Tibial artery (tissue), 4 donors: ENCODE results near the gene PDCD6IP.

Source experiments
- DNase-seq, 2 donors: peaks; one replicate each; pipeline ENCODE4 v3.0.0-alpha.2; 2019
- H3K27ac ChIP-seq, 2 donors: fragments of 200-600 bp; sonication (generic) in 1 of 2; 1 replicate in 1 of 2; 2 replicates in 1 of 2; pipeline ENCODE4 v1.5.1; 2018 to 2019; ENCODE audit warnings: mild to moderate bottlenecking in 1 of 2
- H3K27me3 ChIP-seq, 2 donors: fragments of 200-600 bp; sonication (generic) in 1 of 2; one replicate each; pipeline versions ENCODE4 v1.5.1 to v1.6.0; 2016 to 2019
- H3K36me3 ChIP-seq, 3 donors: fragments of 200-600 bp; sonication (generic) in 2 of 3; one replicate each; pipeline ENCODE4 v1.5.1; 2016 to 2019; ENCODE audit warnings: mild to moderate bottlenecking in 2 of 3
- H3K4me1 ChIP-seq, 4 donors: fragments of 200-600 bp; sonication (generic) in 2 of 4; 1 replicate in 3 of 4; 2 replicates in 1 of 4; pipeline ENCODE4 v1.5.1; 2016 to 2019
- H3K4me3 ChIP-seq, 2 donors: fragments of 200-600 bp; sonication (generic) in 1 of 2; 1 replicate in 1 of 2; 2 replicates in 1 of 2; pipeline ENCODE4 v1.5.1; 2018 to 2019; ENCODE audit warnings: mild to moderate bottlenecking in 2 of 2
- H3K9me3 ChIP-seq, 3 donors: fragments of 200-600 bp; sonication (generic) in 1 of 3; one replicate each; pipeline ENCODE4 v1.5.1; 2016 to 2019
- CTCF ChIP-seq, 2 experiments: fragments of 200-600 bp in 1 of 2; fragments of 450-650 bp in 1 of 2; IDR thresholded peaks; one replicate each; pipeline ENCODE4 v1.5.1; 2017 to 2019; ENCODE audit warnings: antibody characterized with exemption in 2 of 2, mild to moderate bottlenecking in 1 of 2, moderate library complexity in 1 of 2
- intact Hi-C: fragments of 100-400 bp; cut with DNase I; formaldehyde crosslinking; loops from one replicate; pipeline ENCODE4 v1.15.0; 2023; ENCODE audit warnings: low total_unique reads

Gene PDCD6IP

GRCh38 chr3:33886015-33886414, 87.6 kb downstream of the PDCD6IP start:
- peaks cover 0 to 9% (median 5%) of the 10 kb centered on the region in 4 donors for H3K4me1 ChIP-seq
- no peaks in the 10 kb centered on the region for H3K27me3 ChIP-seq
- no peaks in the 10 kb centered on the region for H3K9me3 ChIP-seq
- intact Hi-C loops: no loop called here
- DNase-seq: no peak
- H3K27ac ChIP-seq: no peak overlapping the region
- H3K4me3 ChIP-seq: no peak overlapping the region
- H3K36me3 ChIP-seq: no peaks in the 10 kb centered on the region
- TF ChIP-seq CTCF (IDR thresholded peaks at IDR 0.05): no peak

GRCh38 chr3:33887478-33887877, 89.0 kb downstream of the PDCD6IP start:
- H3K4me3 ChIP-seq: no peak overlapping the region
- H3K27ac ChIP-seq: no peak overlapping the region
- H3K4me1 ChIP-seq: peaks cover 0 to 9% (median 5%) of the 10 kb centered on the region in 4 donors
- intact Hi-C loops: no loop called here
- no peak for TF ChIP-seq CTCF (IDR thresholded peaks at IDR 0.05)
- H3K9me3 ChIP-seq: no peaks in the 10 kb centered on the region
- no peaks in the 10 kb centered on the region for H3K36me3 ChIP-seq
- H3K27me3 ChIP-seq: no peaks in the 10 kb centered on the region
- DNase-seq: no peak

GRCh38 chr3:33889394-33890039, 91.1 kb downstream of the PDCD6IP start:
- H3K27me3 ChIP-seq: no peaks in the 10 kb centered on the region
- no peak for TF ChIP-seq CTCF (IDR thresholded peaks at IDR 0.05)
- intact Hi-C loops: no loop called here
- H3K4me1 ChIP-seq: no peaks in the 10 kb centered on the region
- no peaks in the 10 kb centered on the region for H3K9me3 ChIP-seq
- no peak overlapping the region for H3K4me3 ChIP-seq
- no peak for DNase-seq
- no peak overlapping the region for H3K27ac ChIP-seq
- no peaks in the 10 kb centered on the region for H3K36me3 ChIP-seq

GRCh38 chr3:33892655-33893054, 94.2 kb downstream of the PDCD6IP start:
- H3K4me3 ChIP-seq: no peak overlapping the region
- no peaks in the 10 kb centered on the region for H3K4me1 ChIP-seq
- no peak overlapping the region for H3K27ac ChIP-seq
- TF ChIP-seq CTCF (IDR thresholded peaks at IDR 0.05): no peak
- no peaks in the 10 kb centered on the region for H3K36me3 ChIP-seq
- H3K9me3 ChIP-seq: no peaks in the 10 kb centered on the region
- no peaks in the 10 kb centered on the region for H3K27me3 ChIP-seq
- intact Hi-C loops: no loop called here
- DNase-seq: no peak

GRCh38 chr3:33895658-33896057, 97.2 kb downstream of the PDCD6IP start:
- no peaks in the 10 kb centered on the region for H3K4me1 ChIP-seq
- no peaks in the 10 kb centered on the region for H3K9me3 ChIP-seq
- DNase-seq: no peak
- H3K36me3 ChIP-seq: no peaks in the 10 kb centered on the region
- TF ChIP-seq CTCF (IDR thresholded peaks at IDR 0.05): no peak
- H3K4me3 ChIP-seq: no peak overlapping the region
- intact Hi-C loops: no loop called here
- H3K27me3 ChIP-seq: no peaks in the 10 kb centered on the region
- H3K27ac ChIP-seq: no peak overlapping the region

GRCh38 chr3:33897306-33897705, 98.9 kb downstream of the PDCD6IP start:
- intact Hi-C loops: no loop called here
- no peaks in the 10 kb centered on the region for H3K27me3 ChIP-seq
- no peak for DNase-seq
- no peaks in the 10 kb centered on the region for H3K4me1 ChIP-seq
- H3K9me3 ChIP-seq: no peaks in the 10 kb centered on the region
- H3K4me3 ChIP-seq: no peak overlapping the region
- no peaks in the 10 kb centered on the region for H3K36me3 ChIP-seq
- TF ChIP-seq CTCF (IDR thresholded peaks at IDR 0.05): no peak
- H3K27ac ChIP-seq: no peak overlapping the region
